HG02588 (cell line): ENCODE measurements around the gene WDR53.
"Not testable (repeated sequence)": the region's sequence is repeated elsewhere in the genome, so short reads cannot be mapped to it uniquely, and the experiment has no call there.

ENCODE experiments used
- ATAC-seq: cut with Tn5 transposase; IDR thresholded peaks from one replicate; pipeline ENCODE4 v1.9.1; 2021; ENCODE audit warnings: mild to moderate bottlenecking, moderate library complexity; ENCODE audit not compliant: unreplicated experiment

The WDR53 gene

GRCh38 chr3:196568246-196569002, at the start of gene WDR53, which contains the start of gene FBXO45:
Gene WDR53 (minus strand): TSS chr3:196568554. CDS start chr3:196561475, 7,079 bp downstream.
Gene FBXO45 (plus strand): TSS chr3:196568660. CDS start chr3:196568985, 325 bp downstream.
- ATAC-seq, result peak; percentile 93

GRCh38 chr3:196617256-196617655, 48.9 kb upstream of the WDR53 start:
- ATAC-seq, result no peak

GRCh38 chr3:196615234-196615633, 46.9 kb upstream of the WDR53 start:
- not testable (repeated sequence) for ATAC-seq

GRCh38 chr3:196611761-196612483, 43.6 kb upstream of the WDR53 start:
- no peak for ATAC-seq

- no peak for ATAC-seq
Observed at GRCh38 chr3:196609805-196610515, 41.6 kb upstream of the WDR53 start.

GRCh38 chr3:196609343-196609775, 41.0 kb upstream of the WDR53 start:
- no peak for ATAC-seq

- ATAC-seq, result no peak
Observed at GRCh38 chr3:196608693-196609092, 40.3 kb upstream of the WDR53 start.

- ATAC-seq, result no peak
Observed at GRCh38 chr3:196604548-196604947, 36.2 kb upstream of the WDR53 start.

- ATAC-seq, result no peak
Observed at GRCh38 chr3:196603683-196604082, 35.3 kb upstream of the WDR53 start.

- ATAC-seq, result no peak
Observed at GRCh38 chr3:196602673-196603072, 34.3 kb upstream of the WDR53 start.

GRCh38 chr3:196600359-196600758, 32.0 kb upstream of the WDR53 start:
- no peak for ATAC-seq

GRCh38 chr3:196599734-196600128, 31.4 kb upstream of the WDR53 start:
- no peak for ATAC-seq

GRCh38 chr3:196597971-196598733, 29.8 kb upstream of the WDR53 start:
- not testable (repeated sequence) for ATAC-seq

- ATAC-seq, result no peak
Observed at GRCh38 chr3:196596355-196596754, 28.0 kb upstream of the WDR53 start.

GRCh38 chr3:196590279-196590678, 21.9 kb upstream of the WDR53 start:
- no peak for ATAC-seq

GRCh38 chr3:196585044-196585757, 16.8 kb upstream of the WDR53 start:
- ATAC-seq, result no peak

- ATAC-seq, result no peak
Observed at GRCh38 chr3:196572389-196572788, 4.0 kb upstream of the WDR53 start.

GRCh38 chr3:196570332-196570731, 2.0 kb upstream of the WDR53 start:
- not testable (repeated sequence) for ATAC-seq

- ATAC-seq, result peak; percentile 36
Observed at GRCh38 chr3:196569003-196569516, 706 bp upstream of the WDR53 start.

- ATAC-seq, result no peak
Observed at GRCh38 chr3:196563721-196564225, 4.6 kb downstream of the WDR53 start.
